ENCODE measurements around the gene CELSR3.

CELSR3 gene

GRCh38 chr3:48631516-48632448 lies 30.9 kb downstream of the CELSR3 start:
- no peak for DNase-seq

GRCh38 chr3:48630833-48631232 lies 31.9 kb downstream of the CELSR3 start:
- DNase-seq, result no peak

GRCh38 chr3:48630407-48630806 lies 32.3 kb downstream of the CELSR3 start:
- no peak for DNase-seq

GRCh38 chr3:48629894-48630293 lies 32.8 kb downstream of the CELSR3 start:
- DNase-seq, result no peak

- no peak for DNase-seq
Observed at GRCh38 chr3:48628277-48629017, 34.2 kb downstream of the CELSR3 start.

GRCh38 chr3:48625600-48625999 lies 37.1 kb downstream of the CELSR3 start:
- no peak for DNase-seq

GRCh38 chr3:48624767-48625166 lies 37.9 kb downstream of the CELSR3 start:
- DNase-seq, result no peak

GRCh38 chr3:48623851-48624547 lies 38.7 kb downstream of the CELSR3 start:
- DNase-seq, result no peak

- DNase-seq, result no peak
Observed at GRCh38 chr3:48621461-48621869, 41.2 kb downstream of the CELSR3 start, which contains the start of gene TMEM89. TSS of gene TMEM89 (minus strand) at chr3:48621769. CDS start at chr3:48621756, 13 bp downstream.

- no peak for DNase-seq
Observed at GRCh38 chr3:48619541-48620524, 42.9 kb downstream of the CELSR3 start.

GRCh38 chr3:48617559-48617958 lies 45.1 kb downstream of the CELSR3 start:
- DNase-seq, result no peak

GRCh38 chr3:48614044-48614443 lies 48.6 kb downstream of the CELSR3 start:
- peak; percentile 76 for DNase-seq

- DNase-seq, result no peak
Observed at GRCh38 chr3:48612309-48612708, 50.4 kb downstream of the CELSR3 start.

GRCh38 chr3:48609088-48610005 lies 53.3 kb downstream of the CELSR3 start, which contains the start of gene UQCRC1:
TSS of gene UQCRC1 (minus strand) at chr3:48609646. CDS start at chr3:48609620, 26 bp downstream.
- peak; percentile 90 for DNase-seq

GRCh38 chr3:48607519-48607918 lies 55.2 kb downstream of the CELSR3 start:
- no peak for DNase-seq

GRCh38 chr3:48601622-48601994 lies 61.1 kb downstream of the CELSR3 start:
- no peak for DNase-seq

- no peak for DNase-seq
Observed at GRCh38 chr3:48600711-48601621, 61.7 kb downstream of the CELSR3 start.

GRCh38 chr3:48599509-48600285 lies 63.0 kb downstream of the CELSR3 start:
- no peak for DNase-seq
